Mesenteric fat pad (tissue), 1 donor: ENCODE results near the gene PI16. TPM values are rescaled to one million over a fixed set of nuclear protein-coding genes. Genes with fewer than 3 reads are reported as not detected.

ENCODE experiments used
- total RNA-seq: library from RNA; stranded (reverse); fragmentation: NEBNext Ultra II Directional; extraction: Animal tissue kit (Norgen Biotek cat#: 25700); gene quantifications from one replicate; pipeline ENCODE4 v1.2.1, GENCODE V29; 2021
- donor health status: DM: yes; HTN: yes; CAD: no.

PI16 gene
- total RNA-seq, 1 donor from 2014 or later, result 22.5 TPM

Other genes with a start within 250 kb of the PI16 start
- gene CPNE5, start 115.3 kb upstream of the PI16 start, total RNA-seq, result 2.8 TPM
- 21.2 TPM for gene PPIL1, start 79.9 kb upstream of the PI16 start, total RNA-seq
- gene C6orf89, start 68.8 kb upstream of the PI16 start, total RNA-seq, result 61.6 TPM
- 169 TPM for gene MTCH1, start 31.5 kb downstream of the PI16 start, total RNA-seq
- 32.6 TPM for gene FGD2, start 50.9 kb downstream of the PI16 start, total RNA-seq
- 213 TPM for gene PIM1, start 215.4 kb downstream of the PI16 start, total RNA-seq